ENCODE data around the gene SF3A1. TPM values are rescaled to one million over a fixed set of nuclear protein-coding genes. Genes with fewer than 3 reads are reported as not detected.

The SF3A1 gene
- total and polyA plus RNA-seq, 2 donors (not counting 3 experiments of a cell fraction or from before 2014, with no cell fraction given): 60.2 to 187 TPM

GRCh38 chr22:30361916-30362650 lies 5.4 kb upstream of the SF3A1 start:
- Histone ChIP-seq H3K79me2 (ENCODE audit: control insufficient read depth, insufficient read depth, low read length) (no peaks in the 10 kb centered on the region), H3K27ac (ENCODE audit: insufficient read depth, low read depth, low read length) (no peak overlapping the region), H3K36me3 (ENCODE audit: control insufficient read depth in 2 of 2, extremely low read depth in 1 of 2, insufficient read depth in 2 of 2, low read length in 2 of 2) (no peaks in the 10 kb centered on the region), H3K9ac (replicated peaks; ENCODE audit: extremely low read depth, insufficient read depth, low read length) (no peak overlapping the region), H3K4me3 (replicated peaks in 1 of 3; ENCODE audit: insufficient read depth in 1 of 3, low read depth in 1 of 3, low read length in 3 of 3) (no peak overlapping the region), H3K4me2 (ENCODE audit: insufficient read depth, low read length) (no peak overlapping the region), H4K20me1 (replicated peaks; ENCODE audit: control insufficient read depth, extremely low read depth, insufficient read depth, low read length) (no peaks in the 10 kb centered on the region), H3K27me3 (ENCODE audit: control insufficient read depth in 2 of 2, insufficient read depth in 2 of 2, low read length in 2 of 2) (no peaks in the 10 kb centered on the region), H2AFZ (ENCODE audit: low read depth, low read length) (no peak overlapping the region), H3K4me1 (ENCODE audit: control insufficient read depth, extremely low read depth, insufficient read depth, low read length) (no peaks in the 10 kb centered on the region), H3K9me1 (replicated peaks; ENCODE audit: control insufficient read depth, extremely low read depth, insufficient read depth, low read length) (no peaks in the 10 kb centered on the region), H3K9me3 (replicated peaks; ENCODE audit: control insufficient read depth, insufficient read depth, low read length) (no peaks in the 10 kb centered on the region)
- dilution Hi-C loops (cut with MboI; ENCODE audit: extremely low pct_ligation_motif_present, low sequenced_read_pairs) (no loop called here), intact Hi-C loops (cut with micrococcal nuclease) (no loop called here)
- no peak for TF ChIP-seq CTCF (IDR thresholded peaks at IDR 0.05; ENCODE audit: extremely low read depth in 1 of 2, insufficient read depth in 1 of 2, low read depth in 1 of 2, low read length in 2 of 2)
- TF ChIP-seq FOS (IDR thresholded peaks at IDR 0.05; ENCODE audit: borderline replicate concordance, insufficient read depth, low read length): no peak
- TF ChIP-seq GATA2 (IDR thresholded peaks at IDR 0.05; ENCODE audit: insufficient read depth, insufficient read length, low read depth, low read length): no peak
- ChIA-PET POLR2A (no interaction called here), CTCF (interaction anchor here (1.1 to 1.5 kb wide), 3 partner anchors 13 to 74 kb away, joined by 3 to 4 read pairs (median 3); partner anchors contain the start of gene RNF215)
- FAIRE-seq (no peak), DNase-seq (ENCODE audit: low read depth, low spot score) (no peak)
- no TSS peak for BruUV-seq (replicated peaks)

GRCh38 chr22:30358541-30358940 lies 1.8 kb upstream of the SF3A1 start:
- Histone ChIP-seq H3K4me2 (ENCODE audit: insufficient read depth, low read length) (no peak overlapping the region), H3K9ac (replicated peaks; ENCODE audit: extremely low read depth, insufficient read depth, low read length) (no peak overlapping the region), H3K9me3 (replicated peaks; ENCODE audit: control insufficient read depth, insufficient read depth, low read length) (no peaks in the 10 kb centered on the region), H3K36me3 (ENCODE audit: control insufficient read depth in 2 of 2, extremely low read depth in 1 of 2, insufficient read depth in 2 of 2, low read length in 2 of 2) (no peaks in the 10 kb centered on the region), H4K20me1 (replicated peaks; ENCODE audit: control insufficient read depth, extremely low read depth, insufficient read depth, low read length) (no peaks in the 10 kb centered on the region), H3K27me3 (ENCODE audit: control insufficient read depth in 2 of 2, insufficient read depth in 2 of 2, low read length in 2 of 2) (no peaks in the 10 kb centered on the region), H3K27ac (ENCODE audit: insufficient read depth, low read depth, low read length) (no peak overlapping the region), H3K9me1 (replicated peaks; ENCODE audit: control insufficient read depth, extremely low read depth, insufficient read depth, low read length) (no peaks in the 10 kb centered on the region), H3K4me1 (ENCODE audit: control insufficient read depth, extremely low read depth, insufficient read depth, low read length) (peaks cover 15% of the 10 kb centered on the region), H3K4me3 (replicated peaks in 1 of 3; ENCODE audit: insufficient read depth in 1 of 3, low read depth in 1 of 3, low read length in 3 of 3) (no peak overlapping the region), H2AFZ (ENCODE audit: low read depth, low read length) (no peak overlapping the region), H3K79me2 (ENCODE audit: control insufficient read depth, insufficient read depth, low read length) (peaks cover 28% of the 10 kb centered on the region)
- DNase-seq (ENCODE audit: low read depth, low spot score): no peak
- intact Hi-C loops (cut with micrococcal nuclease) (no loop called here), dilution Hi-C loops (cut with MboI; ENCODE audit: extremely low pct_ligation_motif_present, low sequenced_read_pairs) (no loop called here)
- TF ChIP-seq EZH2 (IDR thresholded peaks at IDR 0.05; ENCODE audit: borderline replicate concordance, low read depth, low read length, severe bottlenecking) (no peak), MYC (IDR thresholded peaks at IDR 0.05; ENCODE audit: low read depth, low read length) (no peak), JUN (IDR thresholded peaks at IDR 0.05; ENCODE audit: borderline replicate concordance, insufficient read depth, insufficient read length, low read depth) (no peak), POLR2AphosphoS5 (IDR thresholded peaks at IDR 0.05; ENCODE audit: insufficient read depth, low read depth, low read length) (no peak), CTCF (IDR thresholded peaks at IDR 0.05; ENCODE audit: extremely low read depth in 1 of 2, insufficient read depth in 1 of 2, low read depth in 1 of 2, low read length in 2 of 2) (no peak), MAX (IDR thresholded peaks at IDR 0.05; ENCODE audit: insufficient read depth, insufficient read length) (no peak), GATA2 (IDR thresholded peaks at IDR 0.05; ENCODE audit: insufficient read depth, insufficient read length, low read depth, low read length) (no peak), POLR2A (IDR thresholded peaks at IDR 0.05; ENCODE audit: low read depth, low read length) (no peak), FOS (IDR thresholded peaks at IDR 0.05; ENCODE audit: borderline replicate concordance, insufficient read depth, low read length) (no peak)
- POLR2A ChIA-PET: no interaction called here
- BruUV-seq (replicated peaks): no TSS peak
- CTCF ChIA-PET: interaction anchor here (0.6 to 3.3 kb wide), 3 partner anchors 29 to 297 kb away, joined by 3 to 15 read pairs (median 10); partner anchors contain the start of gene RNF215
- no peak for FAIRE-seq
